GM18511 (cell line): Measurements from ENCODE around the gene ST8SIA5.
A peak's percentile ranks its signal among the peaks of the same experiment; 100 is the strongest.

ENCODE experiments used
- ATAC-seq: cut with Tn5 transposase; IDR thresholded peaks from one replicate; pipeline ENCODE4 v1.9.1; 2021; ENCODE audit warnings: mild to moderate bottlenecking, moderate library complexity; ENCODE audit not compliant: unreplicated experiment

Gene ST8SIA5

DNA sequence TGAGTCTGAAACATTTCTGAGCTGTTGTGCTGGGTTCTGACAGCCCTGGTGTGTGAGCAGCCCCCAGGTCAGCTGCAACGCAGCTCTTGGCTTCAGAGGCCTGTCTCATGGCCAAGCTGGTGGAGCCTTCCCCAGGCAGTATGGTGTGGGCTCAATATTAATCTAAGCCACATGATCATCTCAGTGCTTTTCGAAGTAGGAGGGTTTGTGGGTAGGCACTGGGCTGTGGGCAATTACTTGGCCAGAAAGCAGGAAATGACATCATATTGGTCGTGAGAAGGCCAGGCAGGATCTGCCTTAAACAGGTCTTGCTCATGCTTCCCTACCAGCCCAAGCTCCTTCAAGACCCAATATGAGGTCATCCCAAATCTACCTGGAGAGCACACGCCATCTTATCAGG lies 126.7 kb downstream of the ST8SIA5 start:
- peak; percentile 64 for ATAC-seq

DNA sequence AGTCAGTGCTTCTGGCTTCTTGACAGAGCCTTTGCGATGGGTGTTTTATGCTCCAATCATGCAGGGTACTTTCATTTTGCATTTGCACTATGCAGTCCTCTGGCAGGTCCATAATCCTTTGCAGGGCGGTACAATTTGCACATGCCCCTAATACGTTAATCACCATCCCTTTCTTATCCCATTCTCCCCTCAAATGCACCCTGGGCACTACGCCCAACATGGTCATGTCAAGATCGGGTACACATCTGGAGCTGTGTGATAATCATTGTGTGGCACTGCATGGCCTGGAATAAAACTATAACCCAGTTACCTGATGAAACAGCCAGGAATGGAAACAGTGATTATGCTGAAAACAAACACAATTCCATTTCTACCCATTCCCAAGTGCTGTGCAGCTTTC lies 127.5 kb downstream of the ST8SIA5 start:
- ATAC-seq = no peak

DNA sequence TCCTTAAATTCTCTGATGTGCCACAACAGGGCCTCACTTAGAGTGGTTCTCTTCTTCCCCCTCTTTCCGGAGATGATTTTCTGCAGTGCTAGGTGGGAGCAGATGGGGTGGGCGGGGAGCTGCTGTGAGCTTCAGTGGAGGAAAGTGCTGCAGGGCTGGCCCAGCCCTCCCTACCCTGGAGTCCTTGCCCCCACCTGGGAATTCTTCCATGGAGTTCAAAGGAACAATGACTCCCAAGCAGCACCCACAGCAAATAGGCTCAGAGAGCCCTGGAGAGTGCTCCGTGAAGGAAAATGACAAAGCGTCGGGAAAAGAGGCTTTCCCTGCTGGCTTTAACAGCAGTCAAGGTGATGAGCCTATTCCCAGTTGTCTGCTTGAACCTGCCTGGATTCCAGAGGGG lies 128.6 kb downstream of the ST8SIA5 start:
- ATAC-seq = no peak

DNA sequence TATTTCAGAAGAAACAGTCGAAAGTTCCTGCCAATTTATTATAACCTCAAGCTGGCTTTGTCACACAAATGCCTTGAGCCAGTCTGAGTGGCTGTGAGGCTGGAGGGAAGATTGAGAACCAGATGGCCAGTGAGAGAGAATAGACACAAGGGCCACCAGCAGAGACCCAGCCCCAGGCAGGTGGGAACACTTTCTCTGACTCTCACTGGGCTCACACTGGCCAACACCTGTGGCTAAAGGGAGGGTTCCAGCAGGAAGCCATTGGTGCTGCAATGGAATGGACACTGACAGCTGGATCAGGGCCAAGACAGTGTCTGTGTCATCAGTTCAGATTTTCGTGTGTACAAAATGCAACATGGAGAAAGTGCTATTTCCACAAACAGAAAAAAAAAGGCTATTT lies 129.7 kb downstream of the ST8SIA5 start:
- ATAC-seq = no peak

DNA sequence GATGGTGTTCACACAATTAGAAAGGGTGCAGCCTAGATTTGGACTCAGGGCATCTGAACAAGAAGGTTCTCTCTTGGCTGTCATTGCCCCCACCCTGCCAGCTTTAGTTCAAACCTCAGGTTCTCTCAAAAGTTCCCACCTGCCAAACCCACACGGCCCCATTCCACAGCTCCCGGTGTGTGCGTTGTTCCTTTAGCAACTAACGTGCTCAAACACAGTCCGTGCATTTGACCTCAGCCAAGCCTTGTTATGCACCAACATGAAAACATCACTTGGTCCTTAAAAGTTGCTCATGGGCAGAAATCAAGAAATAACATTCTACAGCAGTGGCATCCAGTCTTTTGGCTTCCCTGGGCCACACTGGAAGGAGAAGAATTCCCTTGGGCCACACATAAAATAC lies 131.8 kb downstream of the ST8SIA5 start:
- ATAC-seq = no peak

DNA sequence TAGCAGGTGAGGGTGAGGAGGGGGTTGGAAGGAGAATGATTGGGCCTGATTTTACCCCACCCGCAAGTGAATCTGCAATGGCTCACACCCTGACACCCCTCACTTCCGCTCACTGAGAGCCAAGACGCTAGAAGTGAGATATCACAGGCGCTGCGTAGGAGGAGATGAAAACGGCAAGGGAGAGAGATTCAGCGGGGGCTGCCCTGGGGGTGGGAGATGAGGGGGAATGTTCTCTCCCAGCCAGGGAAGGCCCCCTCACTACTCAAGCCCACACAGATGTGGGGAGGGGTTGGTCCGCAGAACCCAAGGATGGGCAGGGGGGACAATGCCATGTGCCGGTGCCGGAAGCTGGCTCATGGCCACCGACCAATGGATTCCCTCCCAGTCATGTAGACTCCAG lies 132.7 kb downstream of the ST8SIA5 start:
- ATAC-seq = no peak

DNA sequence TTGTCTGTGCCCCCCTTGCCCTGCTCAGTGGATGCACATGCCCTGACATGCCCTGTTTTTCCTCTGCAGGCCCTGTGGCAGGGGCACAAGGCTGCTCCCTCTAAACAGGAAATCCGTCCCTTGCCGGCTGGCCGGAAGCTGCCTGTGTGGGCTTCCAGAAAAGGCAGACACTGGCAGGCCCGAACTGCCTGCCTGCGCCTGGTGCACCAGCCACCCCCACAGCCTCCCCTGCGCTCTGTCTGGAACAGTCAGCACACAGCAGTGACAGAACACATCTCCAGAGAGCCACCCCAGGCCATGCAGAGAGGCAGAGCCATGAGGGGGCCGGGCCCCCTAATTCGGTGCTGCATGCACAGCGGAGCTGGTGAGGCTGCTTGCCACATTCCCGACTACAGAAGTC lies 133.3 kb downstream of the ST8SIA5 start:
- no peak for ATAC-seq

DNA sequence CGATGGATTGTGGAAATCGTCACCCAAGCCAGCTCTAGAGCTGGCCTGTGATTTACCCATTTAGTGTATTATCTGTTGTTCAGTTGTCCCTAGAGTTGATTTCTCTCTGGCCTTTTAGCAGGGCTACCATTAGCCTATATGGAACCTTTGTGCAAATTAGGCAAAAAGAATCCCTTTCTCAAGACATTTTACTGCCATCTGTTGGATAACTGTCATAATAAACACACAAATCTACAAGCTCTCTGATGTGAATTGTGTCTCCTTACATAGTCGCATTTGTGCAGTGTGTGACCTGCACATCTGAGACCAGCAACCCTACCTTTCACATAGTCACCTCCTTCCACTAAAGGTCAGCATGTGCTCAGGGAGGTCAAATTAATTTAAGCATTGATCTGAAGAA lies 133.9 kb downstream of the ST8SIA5 start:
- no peak for ATAC-seq

DNA sequence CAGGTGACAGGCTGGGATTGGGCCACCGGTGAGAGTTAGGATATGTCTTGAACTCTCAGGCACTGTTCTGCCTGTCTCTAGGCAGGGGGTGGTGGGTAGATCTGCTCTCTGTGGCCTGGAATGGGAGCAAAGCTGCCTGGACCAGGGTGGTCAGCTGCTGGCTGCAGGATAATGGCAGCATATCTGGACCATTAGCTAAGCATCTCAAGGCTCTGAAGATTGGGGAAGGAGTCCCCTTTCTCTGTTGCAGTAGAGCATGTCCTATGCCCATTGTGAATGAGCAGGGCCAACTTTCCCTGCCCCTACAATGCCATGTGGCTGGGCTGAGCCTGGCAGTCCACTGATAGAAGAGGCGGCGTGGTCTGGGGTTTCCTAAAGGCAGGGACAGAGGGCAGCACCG lies 134.4 kb downstream of the ST8SIA5 start:
- ATAC-seq = no peak

DNA sequence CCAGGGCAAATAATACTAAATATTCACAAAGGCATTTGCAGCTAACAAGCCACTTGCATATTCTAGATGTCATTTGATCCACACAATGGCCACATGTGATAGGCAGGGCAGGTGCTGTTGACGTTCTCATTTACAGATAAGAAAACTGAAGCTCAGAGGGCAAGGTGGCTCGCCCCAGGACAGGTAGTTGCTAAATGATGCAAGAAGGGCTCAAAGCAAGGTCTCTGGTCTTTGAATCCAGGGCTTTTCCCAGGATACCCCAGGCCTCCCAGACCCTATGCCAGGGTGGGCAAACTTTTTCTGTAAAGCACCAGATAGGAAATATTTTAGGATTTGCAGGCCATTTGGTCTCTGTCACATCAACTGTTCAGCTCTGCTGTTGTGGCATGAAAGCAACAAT lies 135.0 kb downstream of the ST8SIA5 start:
- ATAC-seq = no peak

DNA sequence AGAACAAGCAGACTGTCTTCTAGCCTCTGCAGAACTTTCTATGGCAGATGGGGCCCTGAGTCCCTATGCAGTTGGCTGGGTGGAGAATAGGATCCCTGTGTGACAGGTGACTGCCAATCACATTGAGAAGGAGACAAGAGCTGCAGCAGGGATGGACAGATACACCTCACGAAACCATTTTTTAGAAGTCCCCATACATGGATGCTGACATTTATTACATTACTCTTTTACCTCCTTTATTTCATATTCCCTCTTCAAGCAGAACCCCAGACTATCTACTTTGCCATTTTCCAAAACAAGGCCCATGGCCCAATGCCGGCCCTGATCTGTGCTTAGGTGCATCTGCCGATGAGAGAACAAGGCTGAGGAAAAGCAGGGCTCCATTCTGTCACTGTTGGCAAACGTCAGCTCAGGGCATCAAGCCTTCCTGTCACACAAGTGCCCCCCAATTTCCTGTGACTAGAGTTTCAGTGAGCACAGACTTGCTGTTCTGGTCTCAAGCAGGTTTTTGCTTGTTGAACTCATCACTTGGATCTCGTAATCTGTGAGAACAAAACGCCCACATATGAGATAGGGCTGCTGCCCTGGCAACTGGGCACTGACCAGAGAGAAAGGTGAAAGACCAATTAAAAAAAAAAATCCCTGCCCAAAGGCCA lies 135.6 kb downstream of the ST8SIA5 start:
- ATAC-seq = no peak

DNA sequence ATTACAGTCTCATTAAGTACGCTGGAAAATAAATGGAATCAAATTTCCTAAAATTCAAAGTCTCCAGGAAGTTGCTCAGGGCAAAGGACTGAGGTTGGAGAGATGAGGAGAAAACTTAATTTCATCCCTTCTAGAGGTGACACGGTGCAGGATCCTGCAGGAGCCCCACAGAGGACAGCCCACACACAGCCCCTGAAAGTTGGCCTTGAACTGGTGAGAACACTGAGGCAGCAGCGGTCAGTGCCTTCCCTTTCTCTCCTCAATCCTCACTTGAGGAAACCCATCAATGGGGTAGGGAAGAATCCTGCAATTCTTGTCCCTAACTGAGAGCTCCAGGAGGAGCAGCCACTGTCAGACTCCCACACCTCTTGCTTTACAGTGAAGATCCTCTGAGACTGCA lies 137.3 kb downstream of the ST8SIA5 start:
- ATAC-seq = no peak
